ENCODE results near the gene NDUFV3. TPM values are rescaled to one million over a fixed set of nuclear protein-coding genes. Genes with fewer than 3 reads are reported as not detected.

The NDUFV3 gene
- polyA plus RNA-seq, 1 of the 3 experiments (the other 2 are of a cell fraction), result 32.9 TPM

GRCh38 chr21:42929969-42930368, 36.9 kb downstream of the NDUFV3 start:
- Histone ChIP-seq H3F3A (replicated peaks; ENCODE audit: insufficient read depth) (no peaks in the 10 kb centered on the region), H3K36me3 (replicated peaks in 1 of 2; ENCODE audit: control insufficient read depth in 1 of 2, insufficient read depth in 2 of 2, low read length in 1 of 2) (no peaks in the 10 kb centered on the region), H3K27me3 (ENCODE audit: insufficient read depth) (no peaks in the 10 kb centered on the region), H3K27ac (ENCODE audit: low read depth in 2 of 2, low read length in 1 of 2) (no peak overlapping the region), H3K79me2 (ENCODE audit: insufficient read depth) (no peaks in the 10 kb centered on the region), H3K9me2 (no peaks in the 10 kb centered on the region), H3K4me3 (ENCODE audit: low read depth in 2 of 2, low read length in 1 of 2) (no peak overlapping the region), H4K20me1 (ENCODE audit: insufficient read depth) (no peaks in the 10 kb centered on the region), H3K4me2 (no peak overlapping the region), H3K4me1 (ENCODE audit: control insufficient read depth in 1 of 2, insufficient read depth in 2 of 2, low read depth in 1 of 2, low read length in 1 of 2) (no peaks in the 10 kb centered on the region), H2AFZ (ENCODE audit: low read depth) (no peak overlapping the region), H3K9ac (no peak overlapping the region), H3K9me3 (no peaks in the 10 kb centered on the region)
- 64% methylated on average over 3 of the region's 3 CpGs for WGBS (ENCODE audit: low lambda C conversion rate)
- CTCF ChIA-PET, result no interaction called here
- no peak for TF ChIP-seq SMC3 (IDR thresholded peaks at IDR 0.05; ENCODE audit: low read depth, low read length)
- no peak for DNase-seq
- POLR2A ChIA-PET, result no interaction called here

GRCh38 chr21:42931560-42932235, 38.6 kb downstream of the NDUFV3 start:
- Histone ChIP-seq H3F3A (replicated peaks; ENCODE audit: insufficient read depth) (no peaks in the 10 kb centered on the region), H4K20me1 (ENCODE audit: insufficient read depth) (no peaks in the 10 kb centered on the region), H3K4me1 (ENCODE audit: control insufficient read depth in 1 of 2, insufficient read depth in 2 of 2, low read depth in 1 of 2, low read length in 1 of 2) (no peaks in the 10 kb centered on the region), H3K4me2 (no peak overlapping the region), H3K9me3 (no peaks in the 10 kb centered on the region), H3K4me3 (ENCODE audit: low read depth in 2 of 2, low read length in 1 of 2) (no peak overlapping the region), H3K9ac (no peak overlapping the region), H3K27ac (ENCODE audit: low read depth in 2 of 2, low read length in 1 of 2) (no peak overlapping the region), H3K9me2 (no peaks in the 10 kb centered on the region), H3K36me3 (replicated peaks in 1 of 2; ENCODE audit: control insufficient read depth in 1 of 2, insufficient read depth in 2 of 2, low read length in 1 of 2) (no peaks in the 10 kb centered on the region), H3K79me2 (ENCODE audit: insufficient read depth) (no peaks in the 10 kb centered on the region), H2AFZ (ENCODE audit: low read depth) (no peak overlapping the region), H3K27me3 (ENCODE audit: insufficient read depth) (no peaks in the 10 kb centered on the region)
- WGBS (ENCODE audit: low lambda C conversion rate), result 82% methylated on average over 13 of the region's 13 CpGs
- CTCF ChIA-PET, result no interaction called here
- POLR2A ChIA-PET, result no interaction called here
- DNase-seq, result no peak
- no peak for TF ChIP-seq GATA2 (CRISPR knock-in tag; IDR thresholded peaks at IDR 0.05)
- TF ChIP-seq TAF1 (IDR thresholded peaks at IDR 0.05; ENCODE audit: borderline replicate concordance, low read depth, low read length), result no peak
- no peak for TF ChIP-seq JUND (IDR thresholded peaks at IDR 0.05)
- no peak for TF ChIP-seq SIN3A (IDR thresholded peaks at IDR 0.05; ENCODE audit: borderline replicate concordance, low read depth, low read length)
- TF ChIP-seq CTCF (IDR thresholded peaks at IDR 0.05), result no peak
- TF ChIP-seq REST (IDR thresholded peaks at IDR 0.05; ENCODE audit: low read depth, low read length), result no peak
- no peak for TF ChIP-seq RFX5 (IDR thresholded peaks at IDR 0.05; ENCODE audit: low read length)
- no peak for TF ChIP-seq USF2 (IDR thresholded peaks at IDR 0.05; ENCODE audit: borderline replicate concordance, low read depth, low read length)
- TF ChIP-seq FOXM1 (IDR thresholded peaks at IDR 0.05; ENCODE audit: low read depth), result no peak
- TF ChIP-seq EZH2phosphoT487 (IDR thresholded peaks at IDR 0.05; ENCODE audit: borderline replicate concordance, low read depth), result no peak
- TF ChIP-seq USF1 (IDR thresholded peaks at IDR 0.05; ENCODE audit: borderline replicate concordance, low read depth), result no peak
- TF ChIP-seq TEAD4 (IDR thresholded peaks at IDR 0.05; ENCODE audit: borderline replicate concordance, insufficient read depth), result no peak
- TF ChIP-seq TCF12 (IDR thresholded peaks at IDR 0.05), result no peak
- no peak for TF ChIP-seq MXI1 (IDR thresholded peaks at IDR 0.05; ENCODE audit: low read depth, low read length)
- no peak for TF ChIP-seq EP300 (IDR thresholded peaks at IDR 0.05; ENCODE audit: borderline replicate concordance in 1 of 2, low read depth in 1 of 2, low read length in 1 of 2)
- TF ChIP-seq FOSL2 (IDR thresholded peaks at IDR 0.05; ENCODE audit: borderline replicate concordance, low read depth), result no peak
- no peak for TF ChIP-seq SMC3 (IDR thresholded peaks at IDR 0.05; ENCODE audit: low read depth, low read length)

Measured in SK-N-SH (cell line).